Esophagus muscularis mucosa (tissue), 3 donors: Measurements from ENCODE around the gene LRRC56.

Experiments
- CTCF ChIP-seq, 3 experiments: fragments of 200-600 bp in 2 of 3; fragments of 450-650 bp in 1 of 3; sonication (generic) in 2 of 3; IDR thresholded peaks; one replicate each; pipeline ENCODE4 v1.5.1; 2017 to 2019; ENCODE audit warnings: antibody characterized with exemption in 3 of 3, mild to moderate bottlenecking in 2 of 3, moderate library complexity in 1 of 3
- POLR2A ChIP-seq: fragments of 450-650 bp; IDR thresholded peaks from one replicate; pipeline ENCODE4 v1.6.1; 2017; ENCODE audit warnings: antibody characterized with exemption, moderate library complexity, mild to moderate bottlenecking, low read depth

GRCh38 chr11:545171-545570 is 7.8 kb downstream of the LRRC56 start:
- TF ChIP-seq POLR2A (no peak), CTCF (IDR thresholded peaks at IDR 0.05) (no peak)
